HCT116 (cell line): ENCODE data around the gene CTDNEP1. TPM values are rescaled to one million over a fixed set of nuclear protein-coding genes. Genes with fewer than 3 reads are reported as not detected.
A peak's percentile ranks its signal among the peaks of the same experiment; 100 is the strongest.

Source experiments
- ATAC-seq: fragments of 200-7000 bp; cut with Tn5 transposase; 2 replicates; pipeline ENCODE4 v1.9.1; 2020; ENCODE audit warnings: mild to moderate bottlenecking, moderate library complexity
- BruUV-seq: library from RNA; stranded (reverse); fragments of 400-500 nt; replicated peaks from 2 replicates; lab custom pipeline; 2021; lab: Mats Ljungman, UMichigan
- CTCF ChIA-PET: fragments of 300-600 bp; sonication (Branson Sonifier 250); formaldehyde crosslinking; loops from one replicate; lab custom pipeline; 2021; ENCODE audit warnings: antibody characterized with exemption; lab: Charles Lee
- POLR2A ChIA-PET: fragments of 300-600, 350-600 bp; sonication (Branson Sonifier 250); formaldehyde crosslinking; loops from one replicate; lab custom pipeline; 2021; ENCODE audit warnings: antibody characterized with exemption; lab: Charles Lee
- RAD21 ChIA-PET, 2 experiments: fragments of 300-600 bp; sonication (Branson Sonifier 250); formaldehyde crosslinking; loops; one replicate each; lab custom pipeline; 2023; ENCODE audit warnings: low total read pairs in 2 of 2; ENCODE audit not compliant: uncharacterized antibody in 2 of 2, unreplicated experiment in 2 of 2, low non-redundant PET in 1 of 2; lab: Charles Lee
- DNase-seq: peaks from one replicate; pipeline ENCODE4 v3.0.0-alpha.2; 2010; ENCODE audit warnings: low read depth, low spot score
- H2AFZ ChIP-seq: fragments of 200-600 bp; shearing (Covaris generic), sonication (generic); 2 replicates; pipeline ENCODE4 v1.6.1; 2017; ENCODE audit warnings: low read depth, mixed run types, mixed read lengths, antibody characterized with exemption, low read length; ENCODE audit not compliant: poor library complexity, severe bottlenecking
- H3K27ac ChIP-seq: 2 replicates; pipeline ENCODE4 v1.5.1; 2012; ENCODE audit warnings: low read depth, low read length
- H3K27me3 ChIP-seq: fragments of 200-600 bp; sonication (generic); 2 replicates; pipeline ENCODE4 v1.6.1; 2016; ENCODE audit warnings: mixed run types, low read length, mixed read lengths; ENCODE audit not compliant: insufficient read depth
- H3K36me3 ChIP-seq, 2 experiments: fragments of 200-500 bp in 1 of 2; fragments of 200-600 bp in 1 of 2; sonication (Bioruptor generic) in 1 of 2; sonication (generic) in 1 of 2; 2 replicates each; pipeline versions ENCODE4 v1.5.1 to v1.6.1; 2014 to 2016; ENCODE audit warnings: low read length in 2 of 2, inconsistent platforms in 1 of 2, mixed read lengths in 1 of 2, mixed run types in 1 of 2; ENCODE audit not compliant: insufficient read depth in 2 of 2, control insufficient read depth in 1 of 2
- H3K4me1 ChIP-seq, 2 experiments: fragments of 200-600 bp in 1 of 2; sonication (generic) in 1 of 2; 2 replicates each; pipeline versions ENCODE4 v1.5.1 to v1.6.1; 2012 to 2017; ENCODE audit warnings: low read length in 2 of 2, inconsistent platforms in 1 of 2, mild to moderate bottlenecking in 1 of 2, mixed read lengths in 1 of 2, mixed run types in 1 of 2, moderate library complexity in 1 of 2; ENCODE audit not compliant: insufficient read depth in 2 of 2, control insufficient read depth in 1 of 2
- H3K4me2 ChIP-seq: fragments of 200-600 bp; sonication (generic); 2 replicates; pipeline ENCODE4 v1.6.1; 2017; ENCODE audit warnings: mixed run types, low read length, mixed read lengths
- H3K4me3 ChIP-seq, 2 experiments: fragments of 200-600 bp in 1 of 2; sonication (generic) in 1 of 2; replicated peaks in 1 of 2; 2 replicates each; pipeline ENCODE4 v1.5.1; 2011 to 2016; ENCODE audit warnings: low read length in 2 of 2, control low read depth in 1 of 2, low read depth in 1 of 2, mild to moderate bottlenecking in 1 of 2, mixed read lengths in 1 of 2, mixed run types in 1 of 2
- H3K79me2 ChIP-seq: fragments of 200-600 bp; sonication (generic); 2 replicates; pipeline ENCODE4 v1.6.1; 2017; ENCODE audit warnings: mild to moderate bottlenecking, mixed run types, low read length, moderate library complexity, mixed read lengths; ENCODE audit not compliant: insufficient read depth
- H3K9ac ChIP-seq: fragments of 200-600 bp; sonication (generic); 2 replicates; pipeline ENCODE4 v1.6.1; 2016; ENCODE audit warnings: low read length, mixed read lengths
- H3K9me2 ChIP-seq: fragments of 200-600 bp; sonication (generic), shearing (Covaris generic); 2 replicates; pipeline ENCODE4 v1.6.1; 2017; ENCODE audit warnings: mixed run types, mild to moderate bottlenecking, moderate library complexity; ENCODE audit not compliant: insufficient read depth
- H3K9me3 ChIP-seq, 2 experiments: fragments of 200-500 bp in 1 of 2; fragments of 200-600 bp in 1 of 2; sonication (Bioruptor generic) in 1 of 2; sonication (generic) in 1 of 2; 2 replicates each; pipeline ENCODE4 v1.6.1; 2014 to 2017; ENCODE audit warnings: low read length in 2 of 2, mixed read lengths in 2 of 2, inconsistent platforms in 1 of 2, low read depth in 1 of 2, mild to moderate bottlenecking in 1 of 2, mixed run types in 1 of 2, moderate library complexity in 1 of 2; ENCODE audit not compliant: control insufficient read depth in 1 of 2, insufficient read depth in 1 of 2
- H4K20me1 ChIP-seq: fragments of 200-600 bp; sonication (generic), shearing (Covaris generic); 2 replicates; pipeline ENCODE4 v1.6.1; 2017; ENCODE audit warnings: mixed run types, mild to moderate bottlenecking, moderate library complexity; ENCODE audit not compliant: insufficient read depth
- CEBPB ChIP-seq: IDR thresholded peaks from 2 replicates; pipeline ENCODE4 v1.6.1; 2012; ENCODE audit warnings: low read depth
- ELF1 ChIP-seq: IDR thresholded peaks from 2 replicates; pipeline ENCODE4 v1.6.1; 2012; ENCODE audit warnings: low read depth, borderline replicate concordance
- EZH2 ChIP-seq: fragments of 200-600 bp; sonication (generic); IDR thresholded peaks from 2 replicates; pipeline ENCODE4 v1.6.1; 2017; ENCODE audit warnings: antibody characterized with exemption, mixed run types
- EZH2phosphoT487 ChIP-seq: fragments of 200-600 bp; IDR thresholded peaks from 2 replicates; pipeline ENCODE4 v1.6.1; 2018; ENCODE audit warnings: antibody characterized with exemption, borderline replicate concordance
- JUND ChIP-seq: IDR thresholded peaks from 2 replicates; pipeline ENCODE4 v1.6.1; 2012
- POLR2A ChIP-seq: IDR thresholded peaks from 2 replicates; pipeline ENCODE4 v1.7.0; 2011; ENCODE audit warnings: borderline replicate concordance; ENCODE audit not compliant: insufficient read depth, insufficient read length; ENCODE audit errors: extremely low read depth
- RAD21 ChIP-seq: IDR thresholded peaks from 2 replicates; pipeline ENCODE4 v1.6.1; 2012; ENCODE audit warnings: low read depth, mild to moderate bottlenecking
- SP1 ChIP-seq: IDR thresholded peaks from 2 replicates; pipeline ENCODE4 v1.6.1; 2012; ENCODE audit warnings: low read depth
- SRF ChIP-seq: IDR thresholded peaks from 2 replicates; pipeline ENCODE4 v1.6.1; 2012; ENCODE audit warnings: low read depth
- TCF7L2 ChIP-seq: IDR thresholded peaks from 2 replicates; pipeline ENCODE4 v1.7.0; 2011; ENCODE audit warnings: borderline replicate concordance, inconsistent platforms; ENCODE audit not compliant: insufficient read depth, insufficient read length; ENCODE audit errors: extremely low read depth
- YY1 ChIP-seq: IDR thresholded peaks from 2 replicates; pipeline ENCODE4 v1.6.1; 2011; ENCODE audit warnings: low read length, low read depth, moderate library complexity, mild to moderate bottlenecking; ENCODE audit not compliant: insufficient replicate concordance; ENCODE audit errors: extremely low read depth
- ZFX ChIP-seq: fragments of 450-650 bp; IDR thresholded peaks from 2 replicates; pipeline ENCODE4 v1.6.1; 2017
- ZNF274 ChIP-seq: fragments of 200-500 bp; sonication (Bioruptor generic); IDR thresholded peaks from 2 replicates; pipeline ENCODE4 v1.6.1; 2014; ENCODE audit warnings: mild to moderate bottlenecking, low read depth, low read length, inconsistent platforms
- intact Hi-C: fragments of 100-400 bp; cut with micrococcal nuclease; formaldehyde crosslinking; loops from 2 replicates; pipeline ENCODE4 v1.10.0; 2022
- total RNA-seq: library from RNA; stranded (reverse); gene quantifications from one replicate; pipeline ENCODE4 v1.2.1, GENCODE V29; 2021; ENCODE audit not compliant: unreplicated experiment
- TF ChIP-seq, protein P1 (sequence below): IDR thresholded peaks from 2 replicates; pipeline ENCODE4 v1.6.1; 2012
- TF ChIP-seq, protein P2 (sequence below): IDR thresholded peaks from 2 replicates; pipeline ENCODE4 v1.6.1; 2011; ENCODE audit warnings: mild to moderate bottlenecking, low read length, moderate library complexity; ENCODE audit not compliant: insufficient replicate concordance; ENCODE audit errors: extremely low read depth

Gene CTDNEP1
- total RNA-seq, 1 experiment from 2014 or later = 143 TPM

DNA sequence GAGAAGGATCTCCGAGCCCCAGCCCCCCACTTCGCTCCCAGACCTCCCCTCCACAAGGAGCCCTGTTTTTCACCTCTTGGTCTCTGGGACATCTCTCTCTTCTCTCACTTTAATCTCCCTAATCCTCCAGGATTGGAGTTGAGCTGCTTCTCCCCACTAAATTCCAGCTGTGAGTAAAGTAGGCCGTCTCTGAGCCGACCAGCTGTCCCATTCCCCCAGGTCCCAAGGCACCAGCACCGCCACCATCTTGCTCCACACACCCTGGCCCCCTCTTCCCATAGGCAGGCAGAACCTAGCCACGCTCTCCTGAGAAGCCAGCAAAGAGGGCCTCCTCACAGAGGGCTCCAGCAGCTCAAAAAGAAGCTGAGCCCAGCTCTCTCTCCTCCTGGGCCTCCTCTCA is 32.8 kb downstream of the CTDNEP1 start:
- ChIA-PET CTCF (no interaction called here), RAD21 (no interaction called here), POLR2A (interaction anchor here (1.4 to 3.2 kb wide), 5 partner anchors 16 to 111 kb away, joined by 7 to 19 read pairs (median 13); partner anchors contain the start of genes DVL2 and GABARAP)
- ATAC-seq = no peak
- no TSS peak for BruUV-seq
- Histone ChIP-seq H3K27me3 (no peaks in the 10 kb centered on the region), H3K4me2 (peak overlapping the region; percentile 96), H3K27ac (peak overlapping the region; percentile 99), H3K9me2 (no peaks in the 10 kb centered on the region), H3K9me3 (no peaks in the 10 kb centered on the region), H3K4me1 (peaks cover 14 to 67% of the 10 kb centered on the region in 2 experiments; a peak in 3 of 4 replicates), H4K20me1 (no peaks in the 10 kb centered on the region), H3K36me3 (peaks cover 13 to 28% of the 10 kb centered on the region in 2 experiments; a peak in 3 of 4 replicates), H2AFZ (no peak overlapping the region), H3K79me2 (peaks cover 30% of the 10 kb centered on the region), H3K9ac (no peak overlapping the region), H3K4me3 (no peak overlapping the region)
- TF ChIP-seq EZH2 (no peak), RAD21 (no peak), EZH2phosphoT487 (no peak), SRF (no peak), ELF1 (no peak), YY1 (no peak), POLR2A (no peak), CEBPB (no peak), ZNF274 (no peak), ZFX (no peak), SP1 (no peak), TCF7L2 (no peak), JUND (no peak)
- TF ChIP-seq, protein P1, sequence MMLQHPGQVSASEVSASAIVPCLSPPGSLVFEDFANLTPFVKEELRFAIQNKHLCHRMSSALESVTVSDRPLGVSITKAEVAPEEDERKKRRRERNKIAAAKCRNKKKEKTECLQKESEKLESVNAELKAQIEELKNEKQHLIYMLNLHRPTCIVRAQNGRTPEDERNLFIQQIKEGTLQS = no peak
- TF ChIP-seq, protein P2, sequence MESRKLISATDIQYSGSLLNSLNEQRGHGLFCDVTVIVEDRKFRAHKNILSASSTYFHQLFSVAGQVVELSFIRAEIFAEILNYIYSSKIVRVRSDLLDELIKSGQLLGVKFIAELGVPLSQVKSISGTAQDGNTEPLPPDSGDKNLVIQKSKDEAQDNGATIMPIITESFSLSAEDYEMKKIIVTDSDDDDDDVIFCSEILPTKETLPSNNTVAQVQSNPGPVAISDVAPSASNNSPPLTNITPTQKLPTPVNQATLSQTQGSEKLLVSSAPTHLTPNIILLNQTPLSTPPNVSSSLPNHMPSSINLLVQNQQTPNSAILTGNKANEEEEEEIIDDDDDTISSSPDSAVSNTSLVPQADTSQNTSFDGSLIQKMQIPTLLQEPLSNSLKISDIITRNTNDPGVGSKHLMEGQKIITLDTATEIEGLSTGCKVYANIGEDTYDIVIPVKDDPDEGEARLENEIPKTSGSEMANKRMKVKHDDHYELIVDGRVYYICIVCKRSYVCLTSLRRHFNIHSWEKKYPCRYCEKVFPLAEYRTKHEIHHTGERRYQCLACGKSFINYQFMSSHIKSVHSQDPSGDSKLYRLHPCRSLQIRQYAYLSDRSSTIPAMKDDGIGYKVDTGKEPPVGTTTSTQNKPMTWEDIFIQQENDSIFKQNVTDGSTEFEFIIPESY = no peak
- intact Hi-C loops = no loop called here
- no peak for DNase-seq
